Activated CD8-positive, alpha-beta memory T cell treated with anti-CD3 and anti-CD28 coated beads for 4 hours (primary cell): Measurements from ENCODE around the gene SNRPD2.
"Not testable (repeated sequence)": the region's sequence is repeated elsewhere in the genome, so short reads cannot be mapped to it uniquely, and the experiment has no call there.

Experiments
- DNase-seq, 2 donors: peaks; one replicate each; pipeline ENCODE4 v3.0.0-alpha.2; 2020; ENCODE audit warnings: low read depth in 2 of 2

Gene SNRPD2

DNA sequence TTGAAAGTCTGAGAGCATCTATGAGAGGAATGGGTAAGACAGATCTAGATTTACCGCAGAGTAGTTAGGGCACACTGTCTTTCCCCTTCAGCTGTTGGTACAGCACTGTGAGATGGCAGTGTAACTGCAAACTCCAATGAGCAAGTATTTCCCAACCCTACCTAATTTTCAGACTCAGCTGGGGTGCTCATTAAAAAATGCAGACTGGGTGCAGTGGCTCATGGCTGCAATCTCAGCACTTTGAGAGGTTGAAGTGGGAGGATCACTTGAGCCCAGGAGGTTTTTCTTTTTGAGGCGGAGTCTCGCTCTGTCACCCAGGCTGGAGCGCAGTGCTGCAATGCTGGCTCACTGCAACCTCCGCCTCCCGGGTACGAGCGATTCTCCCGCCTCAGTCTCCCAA lies 13.4 kb upstream of the SNRPD2 start:
- no peak for DNase-seq

DNA sequence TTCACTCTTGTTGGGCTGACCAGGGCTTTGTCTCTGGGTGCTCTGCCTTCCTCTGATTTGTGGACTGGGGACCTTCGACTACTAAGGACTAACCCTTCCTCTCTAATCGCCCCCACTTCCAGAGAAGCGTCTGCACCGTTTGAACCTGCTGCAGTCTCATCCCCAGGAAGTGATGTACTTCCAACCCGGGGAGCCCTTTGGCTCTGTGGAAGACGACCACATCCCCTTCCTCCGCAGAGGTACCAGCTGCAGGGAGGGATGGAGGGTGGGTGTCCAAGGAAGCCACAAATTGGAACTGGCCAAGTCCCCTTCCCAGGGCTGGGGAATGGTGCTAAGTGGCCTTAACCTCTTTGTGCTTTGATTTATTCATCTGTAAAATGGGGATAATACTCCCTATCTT lies 9.9 kb upstream of the SNRPD2 start:
- no peak for DNase-seq

DNA sequence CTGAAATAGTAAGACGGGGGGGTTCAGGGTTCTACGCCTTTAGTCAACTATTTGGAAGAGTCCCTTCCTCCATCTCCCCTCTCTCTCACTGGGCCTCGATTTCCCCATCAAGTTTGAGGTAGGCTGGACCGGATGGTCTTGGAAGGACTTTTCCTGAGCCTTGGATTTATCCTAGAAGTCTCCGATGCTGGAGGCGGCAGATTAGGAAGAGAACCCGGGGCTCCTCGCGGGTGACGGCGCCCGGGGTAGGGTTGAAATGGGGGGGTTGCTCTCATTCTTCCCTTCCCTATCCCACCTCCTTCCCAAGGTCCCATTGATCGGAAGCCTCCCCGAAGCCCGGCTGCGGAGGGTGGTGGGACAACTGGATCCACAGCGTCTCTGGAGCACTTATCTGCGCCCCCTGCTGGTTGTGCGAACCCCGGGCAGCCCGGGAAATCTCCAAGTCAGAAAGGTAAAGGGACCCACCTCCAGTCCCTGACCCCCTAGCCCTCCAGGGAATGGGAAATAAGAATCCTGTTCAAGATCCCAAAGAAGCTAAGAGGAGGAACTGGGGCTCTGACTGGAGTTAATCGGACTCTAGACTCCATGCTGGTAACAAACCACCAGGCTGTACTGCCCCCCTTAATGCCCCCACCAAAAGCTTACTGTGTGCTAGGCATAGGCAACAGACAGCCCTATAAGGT lies 1.5 kb upstream of the SNRPD2 start:
- peak; percentile 50 to 57 for DNase-seq

DNA sequence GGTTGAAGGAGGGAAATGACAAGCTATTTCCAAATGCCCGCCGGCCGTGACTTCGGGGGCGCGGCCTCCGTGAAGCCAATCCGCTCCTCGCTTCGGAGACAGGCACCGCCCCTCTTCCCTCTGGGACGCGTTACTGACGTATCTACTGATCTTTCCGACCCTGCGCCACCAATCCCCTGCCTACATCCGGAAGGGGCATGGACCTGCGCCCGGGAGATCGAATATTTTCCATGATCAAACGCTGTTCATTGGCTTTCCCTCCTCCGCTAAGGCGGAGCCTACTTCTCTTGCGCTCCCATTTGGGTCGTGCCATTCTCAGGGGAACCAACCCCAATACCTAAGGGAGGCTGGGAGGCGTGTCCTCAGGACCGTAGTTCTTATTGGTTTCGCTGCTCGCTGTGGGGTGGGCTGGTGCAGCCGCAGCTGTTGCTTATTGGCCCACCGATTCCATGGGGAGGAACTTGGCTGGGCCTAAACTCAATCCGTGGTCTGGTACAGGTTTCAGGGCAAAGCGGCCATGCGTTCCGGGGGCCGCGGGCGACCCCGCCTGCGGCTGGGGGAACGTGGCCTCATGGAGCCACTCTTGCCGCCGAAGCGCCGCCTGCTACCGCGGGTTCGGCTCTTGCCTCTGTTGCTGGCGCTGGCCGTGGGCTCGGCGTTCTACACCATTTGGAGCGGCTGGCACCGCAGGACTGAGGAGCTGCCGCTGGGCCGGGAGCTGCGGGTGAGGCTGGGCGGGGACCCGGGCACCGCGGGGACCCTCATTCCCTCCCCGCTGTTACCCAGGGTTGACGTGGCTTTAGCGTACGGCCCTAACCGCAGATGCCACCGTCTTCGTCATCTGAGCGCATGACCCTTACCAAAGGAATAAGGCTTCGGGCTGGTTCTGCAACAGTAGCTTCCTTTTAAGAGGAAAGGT lies 693 bp upstream of the SNRPD2 start, which contains the start of gene QPCTL:
Gene QPCTL, plus strand, starts transcription at position 480 of the 919 bp plus-strand sequence. Its CDS starts 38 bp downstream, at position 518.
- DNase-seq, result peak; percentile 91 to 97

DNA sequence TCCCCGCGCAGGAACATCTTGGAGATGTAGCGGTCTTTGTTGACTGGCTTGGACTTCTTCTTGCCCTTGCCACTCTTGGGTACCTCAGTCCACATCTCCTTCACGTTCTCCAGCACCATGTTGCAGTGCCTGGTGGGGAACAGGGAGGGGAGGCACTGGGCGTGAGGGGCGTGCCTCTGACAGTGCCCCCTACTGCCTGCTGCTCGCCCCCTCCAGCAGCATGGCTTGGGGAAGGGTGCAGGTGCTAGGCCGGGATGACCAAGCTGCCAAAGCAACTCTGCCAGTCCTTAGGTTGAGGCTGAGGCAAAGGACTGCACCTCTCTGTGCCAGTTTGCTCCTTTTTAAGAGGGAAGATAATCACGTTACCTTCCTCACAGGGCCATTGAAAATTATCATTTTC lies 4.2 kb downstream of the SNRPD2 start:
- no peak for DNase-seq

DNA sequence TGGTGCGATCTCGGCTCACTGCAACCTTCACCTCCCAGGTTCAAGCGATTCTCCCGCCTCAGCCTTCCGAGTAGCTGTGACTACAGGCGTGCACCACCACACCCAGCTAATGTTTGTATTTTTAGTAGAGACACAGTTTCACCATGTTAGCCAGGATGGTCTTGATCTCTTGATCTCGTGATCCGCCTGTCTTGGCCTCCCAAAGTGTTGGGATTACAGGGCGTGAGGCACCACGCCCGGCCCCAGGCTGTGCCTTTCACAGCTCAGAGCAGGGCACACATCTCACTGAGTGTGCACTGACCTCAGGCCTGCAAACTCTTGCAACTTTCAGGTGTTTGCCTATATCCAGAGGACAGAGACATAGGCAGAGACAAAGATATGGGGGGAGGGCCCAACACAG lies 6.7 kb downstream of the SNRPD2 start:
- not testable (repeated sequence) for DNase-seq

DNA sequence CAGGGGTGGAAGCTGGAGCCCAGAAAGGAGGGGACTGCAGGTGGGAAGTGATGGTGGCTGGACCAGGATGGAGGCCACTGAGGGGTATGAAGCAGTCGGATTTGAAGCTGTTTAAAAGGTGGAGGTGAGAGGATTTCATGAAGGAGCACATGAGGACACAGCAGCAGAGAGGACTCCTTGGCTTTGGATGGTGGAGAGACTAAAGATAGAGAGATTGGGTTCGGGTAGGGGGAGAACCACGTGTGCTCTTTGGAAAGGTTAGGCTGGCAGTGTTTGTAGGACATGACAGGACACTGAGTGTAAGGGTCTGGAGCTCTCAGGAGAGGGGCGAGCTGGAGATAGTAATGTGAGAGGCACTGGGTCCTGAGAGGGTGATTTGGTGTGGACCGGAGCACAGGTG lies 8.8 kb downstream of the SNRPD2 start:
- no peak for DNase-seq

DNA sequence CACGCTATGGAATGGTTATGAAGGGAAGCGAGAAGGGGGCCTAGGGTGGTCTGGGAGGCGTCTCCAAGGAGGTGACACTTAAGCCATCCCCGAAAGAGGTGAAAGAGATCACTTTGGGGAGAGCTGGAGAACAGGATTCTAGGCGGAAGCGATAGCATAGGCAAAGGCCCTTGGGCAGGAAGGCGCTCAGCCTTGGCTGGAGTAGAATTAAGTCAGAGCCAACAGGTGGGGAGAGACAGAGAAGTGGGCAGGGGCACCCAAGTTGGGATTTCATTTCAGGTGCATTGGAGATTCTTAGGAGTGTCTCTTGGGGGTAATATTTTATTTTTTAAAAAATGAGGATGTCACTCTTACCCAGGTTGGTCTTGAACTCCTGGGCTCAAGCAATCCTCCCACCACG lies 9.6 kb downstream of the SNRPD2 start:
- no peak for DNase-seq

DNA sequence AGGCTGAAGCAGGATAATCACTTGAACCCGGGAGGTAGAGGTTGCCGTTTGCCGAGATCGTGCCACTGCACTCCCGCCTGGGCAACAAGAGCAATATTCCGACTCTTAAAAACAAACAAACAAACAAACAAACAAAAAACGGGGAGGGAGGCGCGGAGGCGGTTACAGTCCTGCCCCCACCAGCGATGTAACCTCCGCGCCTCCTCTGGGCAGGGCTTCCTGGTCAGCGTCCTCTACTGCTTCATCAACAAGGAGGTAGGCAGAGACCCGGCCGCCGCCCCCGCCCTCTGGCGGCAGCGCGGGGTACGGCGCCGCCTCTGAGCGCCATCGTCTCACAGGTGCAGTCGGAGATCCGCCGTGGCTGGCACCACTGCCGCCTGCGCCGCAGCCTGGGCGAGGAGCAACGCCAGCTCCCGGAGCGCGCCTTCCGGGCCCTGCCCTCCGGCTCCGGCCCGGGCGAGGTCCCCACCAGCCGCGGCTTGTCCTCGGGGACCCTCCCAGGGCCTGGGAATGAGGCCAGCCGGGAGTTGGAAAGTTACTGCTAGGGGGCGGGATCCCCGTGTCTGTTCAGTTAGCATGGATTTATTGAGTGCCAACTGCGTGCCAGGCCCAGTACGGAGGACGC lies 10.2 kb downstream of the SNRPD2 start:
- DNase-seq, result peak; percentile 56 to 71

DNA sequence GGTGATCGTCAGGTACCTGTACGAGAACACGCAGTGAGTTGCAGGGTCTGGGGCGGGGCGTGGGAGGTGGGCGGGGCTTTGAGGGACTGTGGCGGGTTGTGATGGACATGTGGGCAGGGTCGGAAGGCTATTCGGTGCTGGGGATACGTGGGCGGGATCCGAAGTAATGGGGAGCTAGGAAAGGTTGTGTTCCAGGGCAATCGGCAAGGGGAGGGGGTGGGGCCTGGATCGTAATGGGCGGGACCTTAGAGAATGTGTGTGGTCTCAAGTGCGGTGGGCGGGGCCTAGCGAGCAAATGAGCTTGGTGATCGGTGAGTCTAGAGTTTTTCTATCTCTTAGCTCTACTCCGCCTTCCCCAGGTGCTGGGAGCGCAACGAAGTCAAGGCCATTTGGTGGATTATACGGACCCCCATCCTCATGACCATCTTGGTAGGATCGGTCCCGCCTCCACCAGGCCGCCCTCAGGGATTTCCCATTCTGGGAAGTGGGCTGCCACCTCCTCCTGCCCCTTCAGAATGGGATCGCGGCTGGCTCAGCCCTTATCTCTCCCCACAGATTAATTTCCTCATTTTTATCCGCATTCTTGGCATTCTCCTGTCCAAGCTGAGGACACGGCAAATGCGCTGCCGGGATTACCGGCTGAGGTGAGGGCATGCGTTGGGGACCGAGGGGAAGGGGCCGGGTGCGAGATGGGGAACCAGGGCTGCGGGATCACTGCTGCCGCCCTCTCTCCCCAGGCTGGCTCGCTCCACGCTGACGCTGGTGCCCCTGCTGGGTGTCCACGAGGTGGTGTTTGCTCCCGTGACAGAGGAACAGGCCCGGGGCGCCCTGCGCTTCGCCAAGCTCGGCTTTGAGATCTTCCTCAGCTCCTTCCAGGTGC lies 14.2 kb downstream of the SNRPD2 start:
- DNase-seq, result peak; percentile 67

DNA sequence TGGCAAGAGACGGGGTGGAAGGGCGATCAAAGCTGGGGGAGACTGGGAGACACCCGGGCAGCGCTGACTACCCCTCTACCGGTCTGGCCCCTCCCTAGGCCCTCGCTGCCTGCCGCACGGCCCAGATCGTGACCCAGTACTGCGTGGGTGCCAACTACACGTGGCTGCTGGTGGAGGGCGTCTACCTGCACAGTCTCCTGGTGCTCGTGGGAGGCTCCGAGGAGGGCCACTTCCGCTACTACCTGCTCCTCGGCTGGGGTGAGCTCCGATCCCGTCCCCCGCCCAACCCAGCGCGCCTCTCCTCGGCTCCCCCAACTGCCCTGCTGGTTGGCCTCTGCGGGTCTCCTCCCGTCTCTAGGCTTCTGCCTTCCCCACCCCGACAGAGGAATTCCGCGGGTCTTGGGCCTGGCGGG lies 14.9 kb downstream of the SNRPD2 start:
- DNase-seq, result peak; percentile 53 to 76

DNA sequence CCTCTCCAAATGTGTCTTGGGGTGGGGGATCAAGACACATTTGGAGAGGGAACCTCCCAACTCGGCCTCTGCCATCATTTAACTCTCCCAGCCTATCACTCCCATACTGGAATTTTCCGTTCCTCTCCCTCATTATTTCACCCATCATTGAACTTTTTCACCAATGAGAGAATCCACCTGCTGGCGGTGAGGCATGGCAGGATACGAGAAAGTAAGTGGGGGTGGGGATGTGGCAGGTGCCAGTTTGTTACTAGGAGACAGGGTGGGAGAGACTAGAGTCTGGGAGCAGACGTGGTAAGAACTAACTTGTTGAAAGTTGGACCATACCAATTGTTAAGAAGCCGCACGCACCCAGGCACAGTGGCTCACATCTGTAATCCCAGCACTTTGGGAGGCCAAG lies 16.8 kb downstream of the SNRPD2 start:
- DNase-seq, result no peak

DNA sequence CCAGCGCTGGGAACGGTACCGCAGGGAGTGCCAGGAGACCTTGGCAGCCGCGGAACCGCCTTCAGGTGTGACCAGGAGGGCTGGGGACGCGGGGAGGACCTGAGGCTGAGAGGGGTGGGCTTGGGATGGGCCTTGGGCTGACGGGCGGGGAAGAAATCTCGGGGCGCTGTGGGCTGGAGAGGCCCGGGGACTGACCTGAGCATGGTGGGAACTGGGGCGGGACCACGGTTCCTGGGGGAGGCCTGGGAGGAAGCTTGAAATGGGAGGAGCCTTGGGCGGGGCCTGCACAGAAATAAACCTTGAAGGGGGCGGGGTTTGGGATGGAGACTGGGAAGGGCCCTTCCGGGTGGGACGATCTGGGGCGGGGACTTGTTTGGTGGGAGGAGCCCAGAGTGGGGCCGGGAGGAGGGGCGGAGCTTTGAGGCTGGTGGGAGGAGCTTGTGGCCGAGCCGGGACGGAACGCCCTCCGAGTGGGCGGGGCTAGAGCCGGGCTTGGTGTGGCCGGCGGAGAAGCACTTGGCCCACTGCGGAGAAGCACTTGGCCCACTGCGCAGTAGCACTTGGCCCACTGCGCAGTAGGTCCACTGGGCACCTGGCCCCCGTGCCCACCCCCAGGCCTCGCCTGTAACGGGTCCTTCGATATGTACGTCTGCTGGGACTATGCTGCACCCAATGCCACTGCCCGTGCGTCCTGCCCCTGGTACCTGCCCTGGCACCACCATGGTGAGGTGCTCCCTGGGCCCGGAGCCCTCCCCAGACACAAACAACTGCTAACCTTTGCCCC lies 20.9 kb downstream of the SNRPD2 start:
- DNase-seq, result no peak

DNA sequence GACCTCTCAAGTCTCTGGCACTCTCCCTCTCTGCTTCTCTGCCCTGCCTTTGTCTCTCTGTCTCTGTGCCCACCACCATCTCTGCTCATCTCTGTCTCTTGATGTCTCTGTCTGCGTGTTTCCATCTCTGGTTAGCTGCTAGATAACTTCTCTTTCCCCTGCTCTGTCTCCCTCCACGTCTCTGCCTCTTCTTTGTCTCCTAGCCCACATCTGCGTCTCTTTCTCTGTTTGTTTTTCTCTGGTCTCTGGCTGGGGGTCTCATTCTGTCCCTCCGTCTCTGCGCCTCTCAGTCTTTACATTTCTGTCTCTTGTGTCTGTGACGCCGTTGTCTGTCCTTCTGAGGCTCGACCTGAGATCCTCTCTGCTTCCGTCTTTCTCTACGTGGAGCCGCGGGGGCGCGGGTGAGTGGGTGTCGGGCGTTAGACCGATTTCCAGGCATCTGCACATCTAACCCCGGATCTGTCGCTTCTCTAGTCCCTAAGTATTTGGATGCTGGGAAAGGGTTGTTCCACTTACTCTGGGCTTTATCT lies 23.3 kb downstream of the SNRPD2 start:
- DNase-seq, result peak in 1 of 2 donors; percentile 29

DNA sequence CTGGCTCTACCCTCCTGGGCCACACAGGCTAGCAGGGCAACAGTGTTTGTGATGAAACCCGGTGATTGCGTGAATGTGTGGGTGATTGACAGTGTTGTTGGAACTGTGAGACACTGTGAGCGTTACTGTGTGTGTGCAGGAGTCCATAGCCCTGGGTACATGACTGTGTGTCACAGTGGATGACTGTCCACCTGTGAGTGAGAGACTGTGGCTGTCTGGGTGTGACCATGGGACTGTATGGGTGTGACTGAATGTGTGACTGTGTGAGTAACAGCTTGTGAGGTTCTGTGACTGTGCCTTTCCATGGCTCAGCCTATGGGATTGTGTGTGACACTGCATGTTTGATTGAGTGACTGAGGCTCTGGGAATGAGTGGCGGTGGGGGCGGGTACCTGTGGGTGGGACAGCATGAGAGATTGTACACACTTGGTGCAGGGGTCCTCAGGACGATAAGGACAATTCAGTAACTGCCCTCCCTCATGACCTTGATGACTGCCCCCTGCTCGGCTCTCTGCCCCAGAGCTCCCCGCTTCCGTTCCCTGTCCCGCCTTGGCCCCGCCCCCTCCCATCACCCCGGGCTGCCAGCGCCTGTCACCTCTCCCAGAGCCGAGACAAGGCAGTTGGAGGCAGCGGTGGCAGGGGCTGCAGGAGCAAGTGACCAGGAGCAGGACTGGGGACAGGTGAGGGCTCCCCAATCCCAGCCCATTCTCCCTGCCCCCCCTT lies 24.0 kb downstream of the SNRPD2 start, which contains the start of gene GIPR:
Gene GIPR, plus strand, starts transcription at position 602 of the 722 bp plus-strand sequence. CDS start 1,300 bp downstream, outside the sequence.
- peak; percentile 30 to 36 for DNase-seq

DNA sequence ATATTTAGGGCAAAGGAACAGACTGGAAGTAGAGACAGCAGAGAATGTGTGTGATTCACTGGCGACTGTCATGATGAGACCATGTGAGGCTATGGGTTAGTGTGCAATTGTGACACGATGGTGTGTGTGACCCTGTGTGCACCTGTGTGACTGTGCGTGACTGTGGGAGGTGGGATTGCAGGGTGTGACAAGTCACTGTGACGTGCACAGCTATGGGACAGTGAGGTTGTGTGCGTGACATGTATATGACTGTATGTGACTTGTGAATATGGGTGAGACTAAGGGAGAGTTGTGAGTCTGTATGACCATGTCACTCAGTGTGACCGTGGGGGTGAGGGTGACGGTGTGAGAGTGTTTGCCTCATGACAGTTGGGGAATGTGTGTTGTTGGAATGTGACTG lies 27.2 kb downstream of the SNRPD2 start:
- DNase-seq, result no peak

DNA sequence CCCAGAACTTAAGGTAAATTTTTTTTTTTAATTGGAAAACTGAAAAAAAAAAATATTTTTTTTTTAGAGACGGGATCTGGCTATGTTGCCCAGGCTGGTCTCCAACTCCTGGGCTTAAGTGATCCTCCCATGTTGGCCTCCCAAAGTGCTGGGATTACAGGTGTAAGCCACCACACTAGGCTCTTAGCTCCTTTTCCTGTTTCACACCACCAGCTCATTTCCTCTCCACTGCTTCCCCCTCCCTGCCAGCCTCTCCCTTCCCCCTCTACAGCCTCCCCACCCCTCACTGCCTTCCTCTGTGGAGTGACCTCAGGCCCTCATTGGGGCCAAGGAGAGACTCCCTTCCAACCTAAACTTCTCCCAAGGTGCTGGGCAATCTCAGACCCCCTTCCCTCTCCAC lies 28.0 kb downstream of the SNRPD2 start:
- DNase-seq, result no peak

DNA sequence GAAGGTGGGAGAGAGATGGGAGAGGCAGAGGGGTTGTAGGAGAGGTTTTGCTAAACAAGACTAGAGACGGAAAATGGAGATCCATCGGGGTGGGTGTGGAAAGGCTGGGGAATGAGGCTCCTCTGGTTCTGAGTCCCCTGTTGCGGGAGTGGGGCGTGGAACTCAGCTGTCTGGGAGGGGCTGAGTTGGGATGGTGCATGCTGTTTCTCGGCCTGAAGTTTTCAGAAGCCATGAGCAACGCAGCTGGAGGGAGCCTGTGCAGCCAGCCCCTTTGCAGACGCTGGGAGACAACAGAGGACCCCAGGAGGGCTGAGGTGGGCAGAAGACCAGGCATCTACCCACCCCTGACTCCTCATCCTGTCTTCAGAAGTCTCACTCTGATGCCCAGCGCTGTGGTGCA lies 31.1 kb downstream of the SNRPD2 start:
- DNase-seq, result no peak

DNA sequence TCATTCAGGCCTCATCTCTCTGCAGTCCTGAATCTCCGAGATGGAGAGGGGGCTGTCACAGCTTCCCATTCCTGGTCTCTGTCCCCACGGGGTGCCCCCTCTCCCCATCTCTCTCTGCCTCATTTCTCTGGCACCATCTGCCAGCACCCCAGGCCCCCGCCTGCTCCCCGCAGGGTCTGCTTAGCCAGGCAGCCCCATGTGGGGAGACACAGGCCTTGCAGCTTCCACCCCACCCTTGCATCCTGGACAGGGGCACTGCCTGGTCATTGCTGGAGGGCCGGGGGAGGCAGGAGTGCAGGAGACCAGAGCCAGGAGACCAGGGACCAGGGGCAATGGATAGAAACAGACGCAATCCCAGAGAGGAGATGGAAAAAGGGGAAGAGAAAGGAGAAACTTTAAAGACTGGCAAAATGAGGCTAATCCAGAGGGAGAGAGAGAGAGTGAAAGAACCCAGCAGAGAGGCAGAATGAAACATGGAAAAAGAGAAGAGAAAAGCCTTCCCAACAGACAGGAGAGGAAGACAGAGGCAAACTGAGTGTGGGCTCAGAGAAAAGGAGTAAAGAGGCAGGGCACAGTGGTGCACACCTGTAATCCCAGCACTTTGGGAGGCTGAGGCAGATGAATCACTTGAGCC lies 32.5 kb downstream of the SNRPD2 start:
- no peak for DNase-seq
